ENCODE data around the gene SIGMAR1. TPM values are rescaled to one million over a fixed set of nuclear protein-coding genes. Genes with fewer than 3 reads are reported as not detected.
A peak's percentile ranks its signal among the peaks of the same experiment; 100 is the strongest.

SIGMAR1 gene
- total and polyA plus RNA-seq, 2 of the 8 experiments (the other 6 are each of a cell fraction or from before 2014, with no cell fraction given), result 84.2 to 134 TPM

GRCh38 chr9:34620061-34620994 is 17.3 kb downstream of the SIGMAR1 start, which contains the start of gene DCTN3 (continued):
- TF ChIP-seq CTBP2 (IDR thresholded peaks at IDR 0.05; ENCODE audit: borderline replicate concordance, insufficient read depth, insufficient read length, low read length), result no peak
- peak; percentile 44; the same call in 1 of the 2 replicates for TF ChIP-seq PHF8 (conservative IDR thresholded peaks at IDR 0.05; ENCODE audit: low read depth, low read length)
- no peak for TF ChIP-seq ATF3 (IDR thresholded peaks at IDR 0.05; ENCODE audit: insufficient read depth, low read depth, low read length)
- TF ChIP-seq GTF2F1 (IDR thresholded peaks at IDR 0.05; ENCODE audit: borderline replicate concordance, low read depth, low read length), result no peak
- 0 out of 2 replicates have a peak, but pooled peaks have one; percentile 45 for TF ChIP-seq MAX (IDR thresholded peaks at IDR 0.05)
- peak; percentile 50; the same call in 1 of the 2 replicates for TF ChIP-seq TAF1 (IDR thresholded peaks at IDR 0.05; ENCODE audit: low read depth, low read length)
- TF ChIP-seq SIN3A (conservative IDR thresholded peaks at IDR 0.05 in 1 of 2, IDR thresholded peaks at IDR 0.05 in 1 of 2; ENCODE audit: low read depth in 1 of 2, low read length in 2 of 2), result peak; percentile 78 to 98; a peak in 3 of 4 replicates
- TF ChIP-seq KDM4A (IDR thresholded peaks at IDR 0.05; ENCODE audit: low read depth, low read length, severe bottlenecking), result peak; percentile 83
